Breast epithelium (tissue), 4 donors: Measurements from ENCODE around the gene DUSP8. TPM values are rescaled to one million over a fixed set of nuclear protein-coding genes. Genes with fewer than 3 reads are reported as not detected.
A peak's percentile ranks its signal among the peaks of the same experiment; 100 is the strongest.

Experiments
- DNase-seq, 2 donors: peaks; one replicate each; pipeline ENCODE4 v3.0.0-alpha.2; 2019; ENCODE audit warnings: low spot score in 2 of 2
- H3K27ac ChIP-seq, 2 donors: fragments of 200-600 bp; sonication (generic) in 1 of 2; one replicate each; pipeline ENCODE4 v1.5.1; 2016 to 2019; ENCODE audit warnings: mild to moderate bottlenecking in 1 of 2
- H3K27me3 ChIP-seq, 2 donors: fragments of 200-600 bp; sonication (generic) in 1 of 2; one replicate each; pipeline versions ENCODE4 v1.5.1 to v1.6.0; 2017 to 2019; ENCODE audit warnings: control low read depth in 1 of 2, mild to moderate bottlenecking in 1 of 2
- H3K36me3 ChIP-seq: fragments of 200-600 bp; one replicate; pipeline ENCODE4 v1.5.1; 2019
- H3K4me1 ChIP-seq, 2 donors: fragments of 200-600 bp; sonication (generic); one replicate each; pipeline ENCODE4 v1.5.1; 2016 to 2019; ENCODE audit warnings: control low read depth in 1 of 2
- H3K4me3 ChIP-seq, 3 donors: fragments of 200-600 bp; sonication (generic); 1 replicate in 2 of 3; 2 replicates in 1 of 3; pipeline ENCODE4 v1.5.1; 2016 to 2019; ENCODE audit warnings: mild to moderate bottlenecking in 3 of 3, moderate library complexity in 2 of 3
- H3K9me3 ChIP-seq, 2 donors: fragments of 200-600 bp; sonication (generic) in 1 of 2; one replicate each; pipeline ENCODE4 v1.5.1; 2016 to 2019; ENCODE audit warnings: control low read depth in 1 of 2
- CTCF ChIP-seq, 3 donors: fragments of 450-650 bp; IDR thresholded peaks; one replicate each; pipeline ENCODE4 v1.5.1; 2016 to 2017; ENCODE audit warnings: antibody characterized with exemption in 3 of 3, mild to moderate bottlenecking in 3 of 3, moderate library complexity in 3 of 3
- POLR2A ChIP-seq: fragments of 450-650 bp; IDR thresholded peaks from one replicate; pipeline ENCODE4 v1.6.1; 2016; ENCODE audit warnings: antibody characterized with exemption, mild to moderate bottlenecking, moderate library complexity
- POLR2AphosphoS5 ChIP-seq, 3 donors: sonication (generic); formaldehyde crosslinking; IDR thresholded peaks; one replicate each; pipeline ENCODE4 v1.6.1; 2017; ENCODE audit warnings: antibody characterized with exemption in 3 of 3
- intact Hi-C: fragments of 100-400 bp; cut with DNase I; formaldehyde crosslinking; loops from one replicate; pipeline ENCODE4 v1.15.1; 2023; ENCODE audit warnings: low total_unique reads
- total RNA-seq, 3 donors: library from RNA; depleted of rRNA; stranded (reverse); fragments of >200 nt; gene quantifications; one replicate each; pipeline ENCODE4 v1.1.0, GENCODE V29; 2016

The DUSP8 gene
- total RNA-seq, 3 donors from 2014 or later, result 0.80 to 2.9 (median 1.6) TPM

- TF ChIP-seq CTCF (IDR thresholded peaks at IDR 0.05) (no peak), POLR2AphosphoS5 (IDR thresholded peaks at IDR 0.05) (no peak), POLR2A (no peak)
- Histone ChIP-seq H3K4me3 (no peak overlapping the region), H3K36me3 (no peaks in the 10 kb centered on the region), H3K9me3 (no peaks in the 10 kb centered on the region), H3K4me1 (peaks cover 9 to 14% of the 10 kb centered on the region in 2 donors), H3K27me3 (no peaks in the 10 kb centered on the region), H3K27ac (no peak overlapping the region)
- no peak for DNase-seq
- intact Hi-C loops, result no loop called here
These were observed 16.3 kb downstream of the DUSP8 start for GRCh38 chr11:1555713-1556153.

DNA sequence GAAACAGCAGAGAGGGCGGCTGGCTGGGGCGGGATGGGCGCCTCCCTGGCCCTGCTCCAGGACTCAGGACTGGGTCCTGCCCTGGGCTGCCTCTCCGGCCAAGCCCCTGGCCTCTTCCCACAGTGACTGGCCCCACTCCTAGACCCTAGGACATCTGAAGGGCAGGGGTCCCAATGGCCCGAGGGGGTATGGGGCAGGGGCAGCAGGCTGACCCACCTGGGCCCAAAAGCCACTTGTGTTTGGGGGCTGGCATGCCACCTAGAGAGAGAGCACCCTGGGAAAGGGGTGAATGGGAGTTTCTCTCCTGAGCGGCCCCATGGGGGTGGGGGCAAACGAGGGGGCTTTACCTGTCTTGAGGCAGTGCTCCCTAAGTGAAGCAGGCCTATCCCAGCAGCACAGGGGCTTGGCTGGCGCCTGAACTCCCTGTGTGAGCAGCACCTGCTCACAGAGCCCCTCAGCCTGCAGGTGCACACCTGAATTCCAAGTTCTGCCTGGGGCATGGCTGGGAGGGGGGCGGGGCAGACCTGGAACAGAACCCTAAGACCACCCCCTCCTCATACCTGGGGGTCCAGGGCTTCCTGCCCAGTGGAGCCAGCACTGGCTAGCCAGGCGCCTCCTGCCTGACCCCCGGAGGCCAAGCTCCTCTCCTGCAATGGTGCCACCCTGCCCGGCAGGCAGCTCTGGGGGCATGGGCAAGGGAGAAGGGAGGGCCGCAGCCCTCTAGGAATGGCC lies 16.9 kb downstream of the DUSP8 start:
- no peaks in the 10 kb centered on the region for H3K9me3 ChIP-seq
- H3K4me3 ChIP-seq, result no peak overlapping the region
- H3K36me3 ChIP-seq, result no peaks in the 10 kb centered on the region
- TF ChIP-seq POLR2AphosphoS5 (IDR thresholded peaks at IDR 0.05), result no peak
- TF ChIP-seq POLR2A, result no peak
- TF ChIP-seq CTCF (IDR thresholded peaks at IDR 0.05), result no peak
- H3K27ac ChIP-seq, result no peak overlapping the region
- H3K27me3 ChIP-seq, result no peaks in the 10 kb centered on the region
- intact Hi-C loops, result no loop called here
- no peak for DNase-seq
- peaks cover 9 to 14% of the 10 kb centered on the region in 2 donors for H3K4me1 ChIP-seq

DNA sequence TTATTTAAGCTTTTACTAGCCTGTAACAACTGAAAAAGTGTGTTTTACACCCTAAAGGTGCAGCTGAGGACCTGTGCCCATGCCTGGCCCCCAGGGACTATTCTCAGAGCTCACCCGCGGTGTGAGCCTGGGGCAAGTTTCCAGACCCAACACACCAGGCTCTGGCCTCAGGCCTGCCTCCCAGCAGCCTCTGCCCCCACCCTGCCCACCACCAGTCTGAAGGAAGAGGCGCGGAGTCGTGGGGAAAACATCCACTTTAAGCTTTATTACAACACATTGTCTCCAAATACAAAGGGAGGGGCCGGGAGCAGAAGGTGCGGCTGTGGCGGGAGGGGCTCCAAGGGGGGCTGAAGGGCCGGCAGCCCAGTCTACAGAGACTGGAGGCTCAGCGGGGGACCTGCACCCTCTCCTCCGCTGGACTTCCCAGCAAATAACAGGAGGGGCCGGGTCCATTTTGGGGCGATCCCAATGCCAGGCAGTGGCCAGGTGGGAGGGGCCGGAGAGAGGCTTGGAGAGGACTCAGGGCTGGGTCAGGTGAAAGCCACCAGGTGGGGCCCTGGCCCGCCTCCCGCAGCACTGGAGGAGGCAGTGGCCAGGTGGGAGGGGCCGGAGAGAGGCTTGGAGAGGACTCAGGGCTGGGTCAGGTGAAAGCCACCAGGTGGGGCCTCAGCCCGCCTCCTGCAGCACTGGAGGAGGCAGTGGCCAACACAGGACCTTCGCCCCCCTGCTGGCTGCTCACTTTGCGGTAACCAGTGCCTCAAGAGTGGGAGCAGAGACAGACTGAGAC lies 18.1 kb downstream of the DUSP8 start:
- intact Hi-C loops, result no loop called here
- TF ChIP-seq CTCF (IDR thresholded peaks at IDR 0.05) (peak in 1 of 3 donors; percentile 52), POLR2A (no peak), POLR2AphosphoS5 (IDR thresholded peaks at IDR 0.05) (no peak)

GRCh38 chr11:1549338-1550330 lies 22.4 kb downstream of the DUSP8 start:
- no peaks in the 10 kb centered on the region for H3K36me3 ChIP-seq
- H3K9me3 ChIP-seq, result no peaks in the 10 kb centered on the region
- no peak for DNase-seq
- peak overlapping the region; percentile 41 to 73 for H3K27ac ChIP-seq
- peaks cover 3 to 23% of the 10 kb centered on the region in 2 donors for H3K27me3 ChIP-seq
- H3K4me3 ChIP-seq, result no peak overlapping the region
- peaks cover 0 to 6% of the 10 kb centered on the region in 2 donors for H3K4me1 ChIP-seq
- intact Hi-C loops, result no loop called here
- no peak for TF ChIP-seq CTCF (IDR thresholded peaks at IDR 0.05)

More for the DNA sequence above, 18.1 kb downstream of the DUSP8 start:
- H3K27ac ChIP-seq, result peak overlapping the region; percentile 1 to 20
- H3K9me3 ChIP-seq, result no peaks in the 10 kb centered on the region
- H3K4me3 ChIP-seq, result peak overlapping the region in 1 of 3 donors; percentile 27
- peaks cover 8 to 9% of the 10 kb centered on the region in 2 donors for H3K4me1 ChIP-seq
- H3K36me3 ChIP-seq, result no peaks in the 10 kb centered on the region
- DNase-seq, result peak in 1 of 2 donors; percentile 74
- H3K27me3 ChIP-seq, result no peaks in the 10 kb centered on the region
